NCI-H2081 (cell line): ENCODE measurements around the gene RALY.
A peak's percentile ranks its signal among the peaks of the same experiment; 100 is the strongest.
"Not testable (repeated sequence)": the region's sequence is repeated elsewhere in the genome, so short reads cannot be mapped to it uniquely, and the experiment has no call there.

Source experiments
- DNase-seq, 2 experiments: peaks; one replicate each; lab custom pipeline; 2025; lab: John Stamatoyannopoulos, UW

Gene RALY

DNA sequence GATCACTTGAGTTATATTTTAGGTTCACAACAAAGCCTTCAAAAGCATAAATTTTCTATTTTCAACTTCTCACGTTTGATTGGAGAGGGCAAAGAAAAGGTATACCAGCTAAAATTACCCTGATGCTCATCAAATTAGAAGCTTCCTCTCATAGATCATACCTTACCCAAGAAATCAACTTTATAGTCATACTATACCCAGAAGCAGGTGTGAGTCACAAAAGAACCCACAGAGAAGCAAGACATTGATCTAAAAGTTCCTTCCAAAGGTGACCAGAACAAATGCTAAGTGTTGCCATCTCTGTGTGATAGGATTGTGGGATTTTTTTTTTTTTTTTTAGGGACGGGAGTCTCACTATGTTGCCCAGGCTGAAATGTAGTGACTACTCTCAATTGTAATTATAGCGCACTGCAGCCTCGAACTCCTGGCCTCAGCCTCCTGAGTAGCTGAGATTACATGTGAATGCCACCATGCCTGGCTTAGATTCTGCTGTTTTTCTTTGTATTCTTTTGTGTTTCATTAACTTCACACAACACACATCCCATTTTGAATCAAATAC, 115.0 kb downstream of the RALY start:
- DNase-seq = no peak

DNA sequence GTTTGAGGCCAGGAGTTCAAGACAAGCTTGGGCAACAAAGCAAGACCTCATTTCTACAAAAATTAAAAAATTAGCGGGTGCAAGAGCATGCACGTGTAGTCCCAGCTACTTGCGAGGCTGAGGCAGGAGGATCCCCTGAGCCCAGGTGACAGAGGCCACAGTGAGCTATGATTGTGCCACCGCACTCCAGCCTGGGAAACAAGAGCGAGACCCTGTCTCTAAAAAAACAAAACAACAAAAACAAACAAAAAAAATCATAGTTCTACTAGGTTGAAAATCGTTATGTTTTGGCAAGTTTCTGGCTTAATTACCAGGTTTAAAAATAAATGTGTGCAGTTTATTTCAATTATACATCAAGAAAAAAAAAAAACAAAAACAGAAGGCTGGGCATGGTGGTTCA, 115.7 kb downstream of the RALY start:
- no peak for DNase-seq

DNA sequence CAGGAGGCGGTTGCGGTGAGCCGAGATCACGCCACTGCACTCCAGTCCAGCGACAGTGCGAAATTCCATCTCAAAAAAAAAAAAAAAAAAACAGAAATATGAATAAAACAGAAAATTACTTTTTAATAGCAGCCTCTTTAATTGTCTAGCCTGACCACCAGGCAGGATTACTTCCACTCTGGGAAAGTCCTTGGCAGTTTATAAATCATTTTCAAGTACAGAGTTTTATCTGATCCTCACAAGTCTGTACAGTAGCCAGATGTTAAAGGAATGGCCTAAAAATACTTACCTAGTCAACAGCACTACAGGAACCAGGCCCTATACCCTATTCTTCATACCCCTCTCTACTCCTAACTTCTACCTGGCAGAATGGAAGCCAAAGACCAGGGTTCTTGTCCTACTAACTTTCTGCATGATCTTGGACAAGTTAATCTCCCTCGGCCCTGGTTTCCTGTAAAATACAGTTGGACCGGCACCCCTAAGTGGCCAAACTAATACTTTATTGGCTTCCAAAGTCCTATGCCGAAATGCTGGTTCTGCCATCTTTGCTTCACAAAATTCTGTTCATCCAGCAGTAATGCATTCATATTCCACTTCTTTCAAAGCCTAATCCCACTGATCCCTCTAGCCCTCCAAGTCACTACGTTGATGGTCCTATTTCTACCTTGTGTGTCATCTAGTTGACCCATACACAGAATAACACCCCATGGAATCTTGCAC, 116.5 kb downstream of the RALY start:
- no peak for DNase-seq

GRCh38 chr20:34110745-34111641, 117.3 kb downstream of the RALY start:
- no peak for DNase-seq

GRCh38 chr20:34111702-34112599, 118.2 kb downstream of the RALY start, which contains the start of gene EIF2S2:
Gene EIF2S2 (minus strand): TSS chr20:34112243. CDS start chr20:34112110, 133 bp downstream.
- peak; percentile 98 to 99 for DNase-seq

DNA sequence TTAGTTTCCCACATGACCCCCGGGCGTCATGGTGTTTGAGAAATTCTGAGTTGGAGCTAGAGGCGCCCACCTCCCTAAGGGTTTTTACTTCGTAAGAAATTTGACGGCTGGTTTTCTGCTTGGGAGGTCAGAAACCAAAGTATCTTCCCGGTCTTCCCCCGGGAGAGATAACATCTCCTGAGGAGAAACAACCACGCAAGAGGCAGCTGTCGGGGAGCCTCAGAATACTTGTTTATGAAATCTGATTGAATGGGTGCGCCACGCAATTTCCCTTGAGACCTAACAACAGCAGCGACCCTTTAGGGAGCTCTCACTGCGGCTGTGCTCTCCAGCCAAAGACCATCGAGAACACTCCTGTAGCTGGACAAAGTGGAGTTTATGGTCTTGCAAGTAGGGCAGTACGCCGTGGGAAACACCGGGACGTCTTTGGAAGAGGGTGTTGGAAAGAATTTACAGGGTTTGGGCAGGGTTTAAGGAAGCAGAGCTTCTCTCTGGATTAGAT, 118.9 kb downstream of the RALY start:
- peak in 1 of 2 experiments; percentile 29 for DNase-seq

DNA sequence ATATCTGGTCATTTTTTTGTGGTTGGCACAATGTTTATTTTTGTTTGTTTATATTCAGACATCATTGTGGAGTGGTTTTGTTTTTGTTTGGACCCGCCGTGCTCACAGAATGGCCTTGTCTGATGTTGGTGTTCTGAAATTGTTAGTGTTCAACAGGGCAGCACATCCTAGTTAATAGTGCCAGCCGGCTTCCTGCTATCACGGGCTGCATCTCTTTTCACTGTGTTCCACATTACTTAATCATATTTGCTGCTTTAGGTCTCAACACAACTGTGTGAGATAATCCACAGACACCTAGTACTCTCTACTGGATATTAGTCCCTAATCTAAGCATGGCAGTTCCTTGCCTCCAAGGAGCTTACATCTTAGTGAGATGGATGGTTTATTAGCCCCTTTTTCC, 121.1 kb downstream of the RALY start:
- no peak for DNase-seq

GRCh38 chr20:34115232-34115631, 121.5 kb downstream of the RALY start:
- no peak for DNase-seq

GRCh38 chr20:34120213-34120612, 126.5 kb downstream of the RALY start:
- no peak for DNase-seq

DNA sequence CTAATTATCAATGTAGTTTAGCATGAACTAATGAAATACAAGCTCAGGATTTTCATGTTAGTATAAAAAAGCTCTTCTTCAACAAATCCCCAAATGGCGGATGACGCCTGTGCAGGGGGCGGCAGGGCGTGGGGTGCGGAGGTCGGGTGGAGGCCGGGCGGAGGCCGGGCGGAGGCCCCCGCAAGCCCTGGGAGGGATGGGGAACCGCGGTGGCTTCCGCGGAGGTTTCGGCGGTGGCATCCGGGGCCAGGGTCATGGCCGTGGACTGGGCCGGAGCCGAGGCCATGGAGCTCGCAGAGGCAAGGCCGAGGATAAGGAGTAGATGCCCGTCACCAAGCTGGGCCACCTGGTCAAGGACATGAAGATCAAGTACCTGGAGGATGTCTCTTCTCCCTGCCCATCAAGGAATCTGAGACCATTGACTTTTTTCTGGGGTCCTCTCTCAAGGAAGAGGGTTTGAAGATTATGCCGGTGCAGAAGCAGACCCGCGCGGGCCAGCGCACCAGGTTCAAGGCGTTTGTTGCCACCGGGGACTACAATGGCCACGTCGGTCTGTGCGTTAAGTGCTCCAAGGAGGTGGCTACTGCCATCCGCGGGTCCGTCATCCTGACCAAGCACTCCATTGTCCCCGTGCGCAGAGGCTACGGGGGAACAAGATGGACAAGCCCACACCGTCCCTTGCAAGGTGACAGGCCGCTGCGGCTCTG, 128.7 kb downstream of the RALY start:
- no peak for DNase-seq

GRCh38 chr20:34123309-34123708, 129.6 kb downstream of the RALY start:
- DNase-seq = no peak

- no peak for DNase-seq
Observed at GRCh38 chr20:34124469-34125249, 130.9 kb downstream of the RALY start.

- DNase-seq = no peak
Observed at GRCh38 chr20:34127792-34128191, 134.1 kb downstream of the RALY start.

- peak; percentile 77 to 84 for DNase-seq
Observed at GRCh38 chr20:34129518-34130162, 135.9 kb downstream of the RALY start.

DNA sequence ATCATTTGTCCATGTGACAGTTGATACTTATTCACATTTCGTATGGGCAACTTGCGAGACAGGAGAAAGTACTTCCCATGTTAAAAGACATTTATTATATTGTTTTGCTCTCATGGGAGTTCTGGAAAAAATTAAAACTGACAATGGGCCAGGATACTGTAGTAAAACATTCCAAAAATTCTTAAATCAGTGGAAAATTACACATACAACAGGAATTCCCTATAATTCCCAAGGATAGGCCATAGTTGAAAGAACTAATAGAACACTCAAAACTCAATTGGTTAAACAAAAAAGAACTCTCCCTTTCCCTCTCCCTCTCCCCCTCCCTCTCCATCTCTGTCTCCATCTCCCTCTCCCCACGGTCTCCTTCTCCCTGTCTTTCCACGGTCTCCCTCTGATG, 137.8 kb downstream of the RALY start:
- no peak for DNase-seq

- not testable (repeated sequence) for DNase-seq
Observed at GRCh38 chr20:34132491-34132890, 138.8 kb downstream of the RALY start.

GRCh38 chr20:34132943-34133342, 139.2 kb downstream of the RALY start:
- not testable (repeated sequence) for DNase-seq

DNA sequence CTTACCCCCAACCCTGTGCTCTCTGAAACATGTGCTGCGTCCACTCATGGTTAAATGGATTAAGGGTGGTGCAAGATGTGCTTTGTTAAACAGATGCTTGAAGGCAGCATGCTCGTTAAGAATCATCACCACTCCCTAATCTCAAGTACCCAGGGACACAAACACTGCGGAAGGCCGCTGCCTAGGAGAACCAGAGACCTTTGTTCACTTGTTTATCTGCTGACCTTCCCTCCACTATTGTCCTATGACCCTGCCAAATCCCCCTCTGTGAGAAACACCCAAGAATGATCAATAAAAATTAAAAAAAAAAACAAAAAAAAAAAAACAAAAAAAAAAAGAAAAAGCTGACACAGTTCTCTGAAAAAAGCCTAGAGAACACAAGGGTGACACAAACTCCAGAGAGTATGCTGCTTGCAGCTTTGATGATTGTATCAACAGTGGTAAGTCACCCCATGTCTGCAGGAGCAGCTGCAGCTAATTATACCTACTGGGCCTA, 139.7 kb downstream of the RALY start:
- peak; percentile 26 to 73 for DNase-seq
